Measurements from ENCODE around the gene C11orf16.

DNA sequence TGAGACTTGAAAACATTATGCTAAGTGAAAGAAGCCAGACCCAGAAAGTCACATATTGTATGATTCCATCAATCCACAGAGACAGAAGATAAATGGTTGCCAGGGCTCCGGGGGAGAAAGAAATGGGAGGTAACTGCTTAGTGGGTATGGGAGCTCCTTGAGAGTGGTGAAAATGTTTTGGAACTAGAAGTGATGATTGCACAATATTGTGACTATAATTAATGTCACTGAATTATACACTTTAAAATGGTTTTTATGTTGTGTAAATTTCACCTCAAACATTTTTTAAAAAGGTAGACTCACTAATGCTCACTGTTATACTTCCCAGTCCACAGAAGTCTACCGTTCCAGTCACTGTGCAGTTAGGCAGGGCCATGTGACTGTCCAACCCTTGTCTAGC lies 54.0 kb downstream of the C11orf16 start:
- TF ChIP-seq, protein P1, sequence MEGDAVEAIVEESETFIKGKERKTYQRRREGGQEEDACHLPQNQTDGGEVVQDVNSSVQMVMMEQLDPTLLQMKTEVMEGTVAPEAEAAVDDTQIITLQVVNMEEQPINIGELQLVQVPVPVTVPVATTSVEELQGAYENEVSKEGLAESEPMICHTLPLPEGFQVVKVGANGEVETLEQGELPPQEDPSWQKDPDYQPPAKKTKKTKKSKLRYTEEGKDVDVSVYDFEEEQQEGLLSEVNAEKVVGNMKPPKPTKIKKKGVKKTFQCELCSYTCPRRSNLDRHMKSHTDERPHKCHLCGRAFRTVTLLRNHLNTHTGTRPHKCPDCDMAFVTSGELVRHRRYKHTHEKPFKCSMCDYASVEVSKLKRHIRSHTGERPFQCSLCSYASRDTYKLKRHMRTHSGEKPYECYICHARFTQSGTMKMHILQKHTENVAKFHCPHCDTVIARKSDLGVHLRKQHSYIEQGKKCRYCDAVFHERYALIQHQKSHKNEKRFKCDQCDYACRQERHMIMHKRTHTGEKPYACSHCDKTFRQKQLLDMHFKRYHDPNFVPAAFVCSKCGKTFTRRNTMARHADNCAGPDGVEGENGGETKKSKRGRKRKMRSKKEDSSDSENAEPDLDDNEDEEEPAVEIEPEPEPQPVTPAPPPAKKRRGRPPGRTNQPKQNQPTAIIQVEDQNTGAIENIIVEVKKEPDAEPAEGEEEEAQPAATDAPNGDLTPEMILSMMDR (tag by site-specific recombination; IDR thresholded peaks at IDR 0.05), result no peak
- no peak for TF ChIP-seq YY1 (tag by site-specific recombination; IDR thresholded peaks at IDR 0.05)
- no peak for TF ChIP-seq ZNF426 (tag by site-specific recombination; IDR thresholded peaks at IDR 0.05)
- TF ChIP-seq, protein P2, sequence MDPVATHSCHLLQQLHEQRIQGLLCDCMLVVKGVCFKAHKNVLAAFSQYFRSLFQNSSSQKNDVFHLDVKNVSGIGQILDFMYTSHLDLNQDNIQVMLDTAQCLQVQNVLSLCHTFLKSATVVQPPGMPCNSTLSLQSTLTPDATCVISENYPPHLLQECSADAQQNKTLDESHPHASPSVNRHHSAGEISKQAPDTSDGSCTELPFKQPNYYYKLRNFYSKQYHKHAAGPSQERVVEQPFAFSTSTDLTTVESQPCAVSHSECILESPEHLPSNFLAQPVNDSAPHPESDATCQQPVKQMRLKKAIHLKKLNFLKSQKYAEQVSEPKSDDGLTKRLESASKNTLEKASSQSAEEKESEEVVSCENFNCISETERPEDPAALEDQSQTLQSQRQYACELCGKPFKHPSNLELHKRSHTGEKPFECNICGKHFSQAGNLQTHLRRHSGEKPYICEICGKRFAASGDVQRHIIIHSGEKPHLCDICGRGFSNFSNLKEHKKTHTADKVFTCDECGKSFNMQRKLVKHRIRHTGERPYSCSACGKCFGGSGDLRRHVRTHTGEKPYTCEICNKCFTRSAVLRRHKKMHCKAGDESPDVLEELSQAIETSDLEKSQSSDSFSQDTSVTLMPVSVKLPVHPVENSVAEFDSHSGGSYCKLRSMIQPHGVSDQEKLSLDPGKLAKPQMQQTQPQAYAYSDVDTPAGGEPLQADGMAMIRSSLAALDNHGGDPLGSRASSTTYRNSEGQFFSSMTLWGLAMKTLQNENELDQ (tag by site-specific recombination; IDR thresholded peaks at IDR 0.05; ENCODE audit: low read depth), result no peak

Measured in HEK293 (cell line).